ENCODE results near the gene PGM1.

- TF ChIP-seq NR1H2 (CRISPR knock-in tag; IDR thresholded peaks at IDR 0.05): no peak
- no peak for TF ChIP-seq CTCF (IDR thresholded peaks at IDR 0.05)
- 0 out of 2 replicates have a peak, but pooled peaks have one; percentile 66 for TF ChIP-seq SMAD3 (CRISPR knock-in tag; IDR thresholded peaks at IDR 0.05; ENCODE audit: borderline replicate concordance)
- no peak for TF ChIP-seq FOXK1 (CRISPR knock-in tag; IDR thresholded peaks at IDR 0.05)
- TF ChIP-seq IRF2 (CRISPR knock-in tag; IDR thresholded peaks at IDR 0.05; ENCODE audit: borderline replicate concordance, low read depth): no peak
- TF ChIP-seq IRF1 (CRISPR knock-in tag; IDR thresholded peaks at IDR 0.05): no peak
- TF ChIP-seq MLX (CRISPR knock-in tag; IDR thresholded peaks at IDR 0.05): no peak
- no peak for TF ChIP-seq ATF3 (CRISPR knock-in tag; conservative IDR thresholded peaks at IDR 0.05)
- TF ChIP-seq ZNF263 (CRISPR knock-in tag; IDR thresholded peaks at IDR 0.05; ENCODE audit: low read depth): no peak
- TF ChIP-seq ATF2 (CRISPR knock-in tag; IDR thresholded peaks at IDR 0.05; ENCODE audit: borderline replicate concordance, low read depth): no peak
- no peak for TF ChIP-seq USF2 (CRISPR knock-in tag; IDR thresholded peaks at IDR 0.05)
- TF ChIP-seq NR2C2 (CRISPR knock-in tag; IDR thresholded peaks at IDR 0.05): no peak
- TF ChIP-seq CREM (CRISPR knock-in tag; IDR thresholded peaks at IDR 0.05): no peak
Observed at GRCh38 chr1:63593886-63594605, 835 bp downstream of the PGM1 start.

Measured in WTC11 (cell line).